Brain pericyte (primary cell): Measurements from ENCODE around the gene CEP192.
"Not testable (repeated sequence)": the region's sequence is repeated elsewhere in the genome, so short reads cannot be mapped to it uniquely, and the experiment has no call there.

ENCODE experiments used
- DNase-seq: peaks from one replicate; pipeline ENCODE4 v3.0.0-alpha.2; 2012; ENCODE audit warnings: low read depth, low spot score

The CEP192 gene

GRCh38 chr18:13035249-13035914 lies 44.2 kb downstream of the CEP192 start:
- no peak for DNase-seq

GRCh38 chr18:13036622-13037320 lies 45.6 kb downstream of the CEP192 start:
- no peak for DNase-seq

GRCh38 chr18:13039806-13040205 lies 48.6 kb downstream of the CEP192 start:
- no peak for DNase-seq

GRCh38 chr18:13043066-13043465 lies 51.9 kb downstream of the CEP192 start:
- DNase-seq: no peak

GRCh38 chr18:13048061-13048595 lies 57.0 kb downstream of the CEP192 start:
- DNase-seq: no peak

GRCh38 chr18:13051159-13051558 lies 60.0 kb downstream of the CEP192 start:
- no peak for DNase-seq

GRCh38 chr18:13051950-13052349 lies 60.8 kb downstream of the CEP192 start:
- no peak for DNase-seq

- DNase-seq: no peak
Observed at GRCh38 chr18:13054336-13054735, 63.2 kb downstream of the CEP192 start.

- DNase-seq: no peak
Observed at GRCh38 chr18:13061630-13062189, 70.5 kb downstream of the CEP192 start.

GRCh38 chr18:13067124-13067523 lies 76.0 kb downstream of the CEP192 start:
- no peak for DNase-seq

- no peak for DNase-seq
Observed at GRCh38 chr18:13067966-13068365, 76.8 kb downstream of the CEP192 start.

GRCh38 chr18:13070460-13070859 lies 79.3 kb downstream of the CEP192 start:
- DNase-seq: no peak

GRCh38 chr18:13076886-13077285 lies 85.7 kb downstream of the CEP192 start:
- no peak for DNase-seq

GRCh38 chr18:13077473-13077872 lies 86.3 kb downstream of the CEP192 start:
- DNase-seq: no peak

- not testable (repeated sequence) for DNase-seq
Observed at GRCh38 chr18:13078065-13078464, 86.9 kb downstream of the CEP192 start.

- DNase-seq: no peak
Observed at GRCh38 chr18:13086906-13087305, 95.7 kb downstream of the CEP192 start.

- no peak for DNase-seq
Observed at GRCh38 chr18:13095466-13095865, 104.3 kb downstream of the CEP192 start.

GRCh38 chr18:13096232-13096631 lies 105.1 kb downstream of the CEP192 start:
- no peak for DNase-seq

GRCh38 chr18:13096719-13097118 lies 105.6 kb downstream of the CEP192 start:
- no peak for DNase-seq

- not testable (repeated sequence) for DNase-seq
Observed at GRCh38 chr18:13098104-13098503, 106.9 kb downstream of the CEP192 start.

- no peak for DNase-seq
Observed at GRCh38 chr18:13099113-13099512, 108.0 kb downstream of the CEP192 start.

GRCh38 chr18:13100942-13101658 lies 109.9 kb downstream of the CEP192 start:
- no peak for DNase-seq
